Neural progenitor cell (in vitro differentiated cells): ENCODE data around the gene KCNG3. TPM values are rescaled to one million over a fixed set of nuclear protein-coding genes. Genes with fewer than 3 reads are reported as not detected.

ENCODE experiments used
- DNase-seq: peaks from one replicate; pipeline ENCODE4 v3.0.0-alpha.2; 2016; ENCODE audit warnings: low spot score
- H2AFZ ChIP-seq: fragments of 200-600 bp; sonication (generic); replicated peaks from 2 replicates; pipeline ENCODE4 v1.6.1; 2016; ENCODE audit warnings: antibody characterized with exemption
- H3F3A ChIP-seq: fragments of 200-600 bp; sonication (generic); 2 replicates; pipeline ENCODE4 v1.6.1; 2016; ENCODE audit warnings: antibody characterized with exemption, low read depth
- H3K27ac ChIP-seq: fragments of 200-600 bp; sonication (generic); 2 replicates; pipeline ENCODE4 v1.5.1; 2016; ENCODE audit warnings: mild to moderate bottlenecking
- H3K27me3 ChIP-seq: fragments of 200-600 bp; sonication (generic); 2 replicates; pipeline ENCODE4 v1.6.1; 2016; ENCODE audit warnings: mild to moderate bottlenecking, moderate library complexity
- H3K36me3 ChIP-seq: fragments of 200-600 bp; sonication (generic); 2 replicates; pipeline ENCODE4 v1.5.1; 2016
- H3K4me1 ChIP-seq: fragments of 200-600 bp; sonication (generic); 2 replicates; pipeline ENCODE4 v1.6.1; 2016; ENCODE audit warnings: mixed run types
- H3K4me2 ChIP-seq: fragments of 200-600 bp; sonication (generic); 2 replicates; pipeline ENCODE4 v1.6.1; 2016
- H3K4me3 ChIP-seq: fragments of 200-600 bp; sonication (generic); 2 replicates; pipeline ENCODE4 v1.5.1; 2016
- H3K79me2 ChIP-seq: fragments of 200-600 bp; sonication (generic); 2 replicates; pipeline ENCODE4 v1.6.1; 2016; ENCODE audit warnings: low read depth
- H3K9ac ChIP-seq: fragments of 200-600 bp; sonication (generic); 2 replicates; pipeline ENCODE4 v1.6.1; 2016
- H3K9me3 ChIP-seq: fragments of 200-600 bp; sonication (generic); 2 replicates; pipeline ENCODE4 v1.5.1; 2016; ENCODE audit warnings: low read depth
- H4K20me1 ChIP-seq: fragments of 200-600 bp; sonication (generic); 2 replicates; pipeline ENCODE4 v1.6.1; 2016; ENCODE audit warnings: low read depth
- H3K27ac Mint-ChIP-seq: 3 replicates; pipeline ENCODE4 v1.8.0; 2021; ENCODE audit warnings: mixed read lengths
- H3K27me3 Mint-ChIP-seq: 2 replicates; pipeline ENCODE4 v1.8.0; 2022; ENCODE audit warnings: low read depth, mild to moderate bottlenecking, inconsistent platforms, moderate library complexity, mixed read lengths; ENCODE audit not compliant: insufficient read depth
- H3K36me3 Mint-ChIP-seq: 3 replicates; pipeline ENCODE4 v1.8.0; 2021; ENCODE audit warnings: mixed read lengths
- H3K4me1 Mint-ChIP-seq: 3 replicates; pipeline ENCODE4 v1.8.0; 2021; ENCODE audit warnings: mixed read lengths
- H3K4me3 Mint-ChIP-seq: 3 replicates; pipeline ENCODE4 v1.8.0; 2021; ENCODE audit warnings: mild to moderate bottlenecking, moderate library complexity, mixed read lengths
- H3K9me3 Mint-ChIP-seq: 3 replicates; pipeline ENCODE4 v1.8.0; 2020; ENCODE audit warnings: mixed read lengths
- EZH2 ChIP-seq: fragments of 200-600 bp; sonication (generic); IDR thresholded peaks from 2 replicates; pipeline ENCODE4 v1.6.1; 2017; ENCODE audit warnings: antibody characterized with exemption, mild to moderate bottlenecking, moderate library complexity
- EZH2phosphoT487 ChIP-seq: fragments of 200-600 bp; sonication (generic); IDR thresholded peaks from 2 replicates; pipeline ENCODE4 v1.6.1; 2017; ENCODE audit warnings: antibody characterized with exemption
- total RNA-seq: library from RNA; depleted of rRNA; stranded (reverse); fragments of >200 nt; gene quantifications from 2 replicates; pipeline ENCODE4 v1.2.3, GENCODE V29; 2015; ENCODE audit warnings: low replicate concordance
- TF ChIP-seq, protein P1 (sequence below): fragments of 200-600 bp; sonication (generic); IDR thresholded peaks from 2 replicates; pipeline ENCODE4 v1.5.1; 2017; ENCODE audit warnings: antibody characterized with exemption, mild to moderate bottlenecking

The KCNG3 gene
- total RNA-seq, 1 donor from 2014 or later = 7.8 TPM

DNA sequence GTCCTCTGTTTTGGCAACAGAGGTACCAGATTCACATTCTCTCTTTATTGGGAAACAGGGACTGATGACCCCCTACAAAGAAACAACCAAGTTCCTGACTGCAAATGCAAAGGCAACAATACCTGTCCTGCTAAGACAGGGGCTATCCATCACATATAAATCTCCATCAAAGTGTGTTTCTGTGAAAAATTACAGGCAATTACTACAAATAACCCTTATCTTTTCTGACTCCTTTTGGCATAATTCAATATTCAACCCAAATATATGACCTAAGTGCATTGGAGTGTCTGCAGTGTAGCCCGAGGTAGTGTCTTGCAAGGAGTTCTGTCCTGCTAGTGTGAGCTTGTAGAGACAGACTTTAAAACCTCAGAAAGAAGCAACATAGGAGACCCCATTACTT lies 35.4 kb downstream of the KCNG3 start:
- Mint-ChIP-seq H3K9me3 (no peaks in the 10 kb centered on the region), H3K4me3 (no peak overlapping the region), H3K27me3 (no peaks in the 10 kb centered on the region), H3K4me1 (no peaks in the 10 kb centered on the region), H3K36me3 (no peaks in the 10 kb centered on the region), H3K27ac (no peak overlapping the region)
- Histone ChIP-seq H3K4me3 (no peak overlapping the region), H3F3A (no peaks in the 10 kb centered on the region), H3K36me3 (no peaks in the 10 kb centered on the region), H3K27ac (no peak overlapping the region), H3K4me1 (no peaks in the 10 kb centered on the region), H3K9ac (no peak overlapping the region), H4K20me1 (no peaks in the 10 kb centered on the region), H2AFZ (no peak overlapping the region), H3K4me2 (no peak overlapping the region), H3K27me3 (no peaks in the 10 kb centered on the region), H3K9me3 (no peaks in the 10 kb centered on the region), H3K79me2 (peaks cover 9% of the 10 kb centered on the region)
- TF ChIP-seq EZH2phosphoT487 (no peak), EZH2 (no peak)
- TF ChIP-seq, protein P1, sequence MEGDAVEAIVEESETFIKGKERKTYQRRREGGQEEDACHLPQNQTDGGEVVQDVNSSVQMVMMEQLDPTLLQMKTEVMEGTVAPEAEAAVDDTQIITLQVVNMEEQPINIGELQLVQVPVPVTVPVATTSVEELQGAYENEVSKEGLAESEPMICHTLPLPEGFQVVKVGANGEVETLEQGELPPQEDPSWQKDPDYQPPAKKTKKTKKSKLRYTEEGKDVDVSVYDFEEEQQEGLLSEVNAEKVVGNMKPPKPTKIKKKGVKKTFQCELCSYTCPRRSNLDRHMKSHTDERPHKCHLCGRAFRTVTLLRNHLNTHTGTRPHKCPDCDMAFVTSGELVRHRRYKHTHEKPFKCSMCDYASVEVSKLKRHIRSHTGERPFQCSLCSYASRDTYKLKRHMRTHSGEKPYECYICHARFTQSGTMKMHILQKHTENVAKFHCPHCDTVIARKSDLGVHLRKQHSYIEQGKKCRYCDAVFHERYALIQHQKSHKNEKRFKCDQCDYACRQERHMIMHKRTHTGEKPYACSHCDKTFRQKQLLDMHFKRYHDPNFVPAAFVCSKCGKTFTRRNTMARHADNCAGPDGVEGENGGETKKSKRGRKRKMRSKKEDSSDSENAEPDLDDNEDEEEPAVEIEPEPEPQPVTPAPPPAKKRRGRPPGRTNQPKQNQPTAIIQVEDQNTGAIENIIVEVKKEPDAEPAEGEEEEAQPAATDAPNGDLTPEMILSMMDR = no peak
- no peak for DNase-seq

DNA sequence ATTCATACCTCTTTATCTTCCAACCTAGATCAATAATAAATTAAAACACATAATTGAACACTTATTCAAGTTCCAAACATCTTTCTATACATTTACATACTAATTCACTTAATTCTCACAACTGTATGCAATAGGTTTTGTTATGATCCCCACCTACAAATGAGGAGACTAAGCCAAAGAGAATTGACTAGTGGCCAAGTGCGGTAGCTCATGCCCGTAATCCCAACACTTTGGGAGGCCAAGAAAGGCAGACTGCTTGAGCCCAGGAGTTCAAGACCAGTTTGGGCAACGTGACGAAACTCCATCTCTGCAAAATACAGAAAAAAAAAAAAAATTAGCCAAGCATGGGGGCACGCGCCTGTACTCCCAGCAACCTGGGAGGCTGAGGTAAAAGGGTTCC lies 36.8 kb downstream of the KCNG3 start:
- Histone ChIP-seq H3K27ac (no peak overlapping the region), H2AFZ (no peak overlapping the region), H3K4me1 (no peaks in the 10 kb centered on the region), H3K4me2 (no peak overlapping the region), H3K4me3 (no peak overlapping the region), H3F3A (no peaks in the 10 kb centered on the region), H4K20me1 (no peaks in the 10 kb centered on the region), H3K79me2 (peaks cover 9% of the 10 kb centered on the region), H3K9ac (no peak overlapping the region), H3K27me3 (no peaks in the 10 kb centered on the region), H3K9me3 (no peaks in the 10 kb centered on the region), H3K36me3 (no peaks in the 10 kb centered on the region)
- DNase-seq = peak; percentile 12
- Mint-ChIP-seq H3K27ac (no peak overlapping the region), H3K36me3 (no peaks in the 10 kb centered on the region), H3K27me3 (no peaks in the 10 kb centered on the region), H3K9me3 (no peaks in the 10 kb centered on the region), H3K4me1 (no peaks in the 10 kb centered on the region), H3K4me3 (no peak overlapping the region)
- TF ChIP-seq EZH2 = no peak
- TF ChIP-seq, protein P1 = peak; percentile 36

DNA sequence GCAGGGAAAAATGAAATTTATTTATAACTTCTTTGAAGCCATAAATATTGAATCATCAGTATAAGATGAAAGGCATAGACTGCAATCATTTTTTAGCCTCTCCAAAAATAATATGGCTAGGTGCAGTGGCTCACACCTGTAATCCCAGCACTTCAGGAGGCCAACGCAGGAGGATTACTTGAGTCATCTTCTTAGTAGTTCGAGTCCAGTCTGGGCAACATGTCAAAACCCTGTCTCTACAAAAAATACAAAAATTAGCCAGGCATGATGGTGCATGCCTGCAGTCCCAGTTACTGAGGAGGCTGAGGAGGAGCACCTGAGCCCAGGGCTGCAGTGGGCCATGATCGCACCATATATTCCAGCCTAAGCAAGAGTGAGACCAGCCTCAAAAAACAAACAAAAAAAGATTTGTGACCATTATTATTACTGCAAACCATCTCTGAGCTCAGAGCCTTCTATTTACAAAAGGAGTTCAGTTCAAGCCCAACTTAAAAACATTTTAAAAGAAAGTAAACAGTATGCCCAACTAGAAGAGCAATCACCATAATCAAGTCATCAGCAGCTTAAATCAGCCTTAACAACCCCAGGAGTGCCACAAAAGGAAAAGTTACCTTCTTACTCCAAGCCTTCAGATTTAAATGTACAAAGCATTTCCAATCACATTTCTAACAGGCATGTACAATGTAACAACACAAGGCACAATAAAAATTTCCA lies 37.5 kb downstream of the KCNG3 start:
- H3K27me3 ChIP-seq = no peaks in the 10 kb centered on the region
- H3K27me3 Mint-ChIP-seq = no peaks in the 10 kb centered on the region
- no peak overlapping the region for H3K4me3 ChIP-seq
- H3K9me3 ChIP-seq = no peaks in the 10 kb centered on the region
- no peak overlapping the region for H3K4me3 Mint-ChIP-seq
- no peak for DNase-seq
- no peaks in the 10 kb centered on the region for H3K36me3 ChIP-seq
- no peak overlapping the region for H2AFZ ChIP-seq
- no peaks in the 10 kb centered on the region for H3K4me1 ChIP-seq
- no peak overlapping the region for H3K27ac Mint-ChIP-seq
- H3F3A ChIP-seq = no peaks in the 10 kb centered on the region
- H3K9me3 Mint-ChIP-seq = no peaks in the 10 kb centered on the region
- H3K79me2 ChIP-seq = peaks cover 9% of the 10 kb centered on the region
- no peak overlapping the region for H3K27ac ChIP-seq
- H4K20me1 ChIP-seq = no peaks in the 10 kb centered on the region
- H3K4me1 Mint-ChIP-seq = no peaks in the 10 kb centered on the region
- H3K9ac ChIP-seq = no peak overlapping the region
- H3K4me2 ChIP-seq = no peak overlapping the region
- no peaks in the 10 kb centered on the region for H3K36me3 Mint-ChIP-seq
- TF ChIP-seq EZH2 (no peak), EZH2phosphoT487 (no peak)
- TF ChIP-seq, protein P1 = no peak
